Measurements from ENCODE around the gene ACSL4.

DNA sequence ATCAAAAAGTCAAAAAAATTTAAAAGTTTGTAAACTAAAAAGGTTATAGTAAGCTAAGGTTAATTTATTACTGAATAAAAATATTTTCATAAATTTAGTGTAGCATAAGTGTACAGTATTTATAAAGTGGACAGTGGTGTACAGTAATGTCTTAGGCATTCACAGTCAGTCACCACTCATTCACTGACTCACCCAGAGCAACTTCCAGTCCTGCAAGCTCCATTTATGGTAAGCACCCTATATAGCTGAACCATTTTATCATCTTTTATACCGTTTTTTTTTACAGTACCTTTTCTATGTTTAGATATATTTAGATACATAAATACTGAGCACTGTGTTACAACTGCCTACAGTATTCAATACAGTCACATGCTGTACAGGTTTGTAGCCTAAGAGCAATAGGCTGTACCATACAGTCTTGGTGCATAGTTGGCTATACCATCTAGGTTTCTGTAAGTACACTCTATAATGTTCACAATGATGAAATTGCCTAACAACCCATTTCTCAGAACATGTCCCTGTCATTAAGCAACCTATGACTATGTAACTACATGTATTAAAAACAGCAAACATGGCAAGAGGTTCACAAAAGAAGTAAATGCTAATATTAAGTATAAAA lies 18.6 kb downstream of the ACSL4 start:
- TF ChIP-seq, protein P1, sequence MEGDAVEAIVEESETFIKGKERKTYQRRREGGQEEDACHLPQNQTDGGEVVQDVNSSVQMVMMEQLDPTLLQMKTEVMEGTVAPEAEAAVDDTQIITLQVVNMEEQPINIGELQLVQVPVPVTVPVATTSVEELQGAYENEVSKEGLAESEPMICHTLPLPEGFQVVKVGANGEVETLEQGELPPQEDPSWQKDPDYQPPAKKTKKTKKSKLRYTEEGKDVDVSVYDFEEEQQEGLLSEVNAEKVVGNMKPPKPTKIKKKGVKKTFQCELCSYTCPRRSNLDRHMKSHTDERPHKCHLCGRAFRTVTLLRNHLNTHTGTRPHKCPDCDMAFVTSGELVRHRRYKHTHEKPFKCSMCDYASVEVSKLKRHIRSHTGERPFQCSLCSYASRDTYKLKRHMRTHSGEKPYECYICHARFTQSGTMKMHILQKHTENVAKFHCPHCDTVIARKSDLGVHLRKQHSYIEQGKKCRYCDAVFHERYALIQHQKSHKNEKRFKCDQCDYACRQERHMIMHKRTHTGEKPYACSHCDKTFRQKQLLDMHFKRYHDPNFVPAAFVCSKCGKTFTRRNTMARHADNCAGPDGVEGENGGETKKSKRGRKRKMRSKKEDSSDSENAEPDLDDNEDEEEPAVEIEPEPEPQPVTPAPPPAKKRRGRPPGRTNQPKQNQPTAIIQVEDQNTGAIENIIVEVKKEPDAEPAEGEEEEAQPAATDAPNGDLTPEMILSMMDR (IDR thresholded peaks at IDR 0.05): no peak
- TF ChIP-seq POLR2A (IDR thresholded peaks at IDR 0.05): no peak
- TF ChIP-seq POLR2AphosphoS5 (IDR thresholded peaks at IDR 0.05): no peak

All from prostate gland (tissue), 2 donors.